ENCODE measurements around the gene CCDC28B. TPM values are rescaled to one million over a fixed set of nuclear protein-coding genes. Genes with fewer than 3 reads are reported as not detected.

CCDC28B gene
- total and polyA plus RNA-seq, 2 donors (not counting 1 experiment from before 2014, with no cell fraction given): 10.1 to 12.4 TPM

DNA sequence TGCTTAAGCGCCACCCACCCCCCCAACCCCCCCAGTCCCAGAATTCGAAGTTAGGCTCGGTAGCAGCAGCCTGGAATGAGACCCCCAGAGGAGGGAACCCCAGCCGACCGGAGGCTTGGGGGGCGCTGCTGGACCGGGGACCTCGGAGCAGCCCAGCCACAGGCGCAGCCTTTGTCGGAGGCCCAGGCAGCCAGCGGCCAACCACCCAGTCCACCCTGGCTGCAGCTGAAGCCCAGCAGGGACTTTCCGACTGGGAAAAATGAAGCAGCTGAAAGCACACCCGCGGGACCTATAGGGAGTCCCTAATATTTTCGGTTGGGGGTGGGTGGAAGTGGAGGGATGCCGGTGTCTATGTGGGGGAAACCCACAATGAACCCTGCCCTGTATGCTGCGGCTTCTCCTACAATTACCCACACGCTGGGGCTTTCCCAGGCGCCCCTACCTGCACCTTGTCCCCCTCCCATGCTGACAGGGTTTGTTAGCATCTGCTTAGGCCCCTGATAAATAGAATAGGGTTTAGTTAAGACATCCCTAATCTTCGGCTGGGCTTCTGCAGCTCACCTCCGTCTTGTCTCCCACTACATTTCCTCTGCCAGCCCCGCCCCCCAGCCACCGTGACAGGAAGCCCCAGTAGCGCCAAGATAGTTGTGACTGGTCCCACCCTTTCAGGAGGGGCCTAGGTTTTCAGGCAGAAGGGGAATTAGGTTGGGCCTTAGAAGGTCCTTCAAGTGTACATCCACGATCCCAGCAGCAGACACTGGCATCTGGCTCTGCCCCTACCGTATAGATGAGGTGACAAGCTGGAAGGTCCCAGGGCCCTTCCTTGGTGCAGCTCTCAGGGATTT is 838 bp downstream of the CCDC28B start:
- peak overlapping the region; percentile 22 for H2AFZ ChIP-seq (ENCODE audit: low read length)
- H3K4me2 ChIP-seq (ENCODE audit: extremely low read depth, insufficient read depth, low read length): peak overlapping the region; percentile 87
- H3K79me2 ChIP-seq (ENCODE audit: control insufficient read depth, insufficient read depth, low read length): no peaks in the 10 kb centered on the region
- H3K27ac ChIP-seq (ENCODE audit: insufficient read depth, low read length): peak overlapping the region; percentile 99
- H3K27me3 ChIP-seq (ENCODE audit: control insufficient read depth, insufficient read depth, low read length): no peaks in the 10 kb centered on the region
- no peaks in the 10 kb centered on the region for H3K9me3 ChIP-seq (ENCODE audit: control insufficient read depth, insufficient read depth, low read depth, low read length)
- peak overlapping the region; percentile 88 for H3K9ac ChIP-seq (ENCODE audit: insufficient read depth, low read length)
- peaks cover 9% of the 10 kb centered on the region for H3K36me3 ChIP-seq (ENCODE audit: control insufficient read depth, insufficient read depth, low read length)
- peak overlapping the region; percentile 66 to 88 (median 82) for H3K4me3 ChIP-seq (replicated peaks in 1 of 4; ENCODE audit: control extremely low read depth in 1 of 4, insufficient read depth in 1 of 4, low read depth in 3 of 4, low read length in 4 of 4)
- H4K20me1 ChIP-seq (ENCODE audit: control insufficient read depth, extremely low read depth, insufficient read depth, low read length): no peaks in the 10 kb centered on the region
- TF ChIP-seq EZH2 (IDR thresholded peaks at IDR 0.05; ENCODE audit: low read length, missing control alignments) (no peak), CTCF (conservative IDR thresholded peaks at IDR 0.05 in 1 of 2, IDR thresholded peaks at IDR 0.05 in 1 of 2; ENCODE audit: low read depth in 1 of 2, low read length in 2 of 2) (no peak)
- H3K4me1 ChIP-seq (ENCODE audit: control insufficient read depth, extremely low read depth, insufficient read depth, low read length): peaks cover 20% of the 10 kb centered on the region
- peak; percentile 46 to 52 for DNase-seq (ENCODE audit: low read depth in 2 of 2)

DNA sequence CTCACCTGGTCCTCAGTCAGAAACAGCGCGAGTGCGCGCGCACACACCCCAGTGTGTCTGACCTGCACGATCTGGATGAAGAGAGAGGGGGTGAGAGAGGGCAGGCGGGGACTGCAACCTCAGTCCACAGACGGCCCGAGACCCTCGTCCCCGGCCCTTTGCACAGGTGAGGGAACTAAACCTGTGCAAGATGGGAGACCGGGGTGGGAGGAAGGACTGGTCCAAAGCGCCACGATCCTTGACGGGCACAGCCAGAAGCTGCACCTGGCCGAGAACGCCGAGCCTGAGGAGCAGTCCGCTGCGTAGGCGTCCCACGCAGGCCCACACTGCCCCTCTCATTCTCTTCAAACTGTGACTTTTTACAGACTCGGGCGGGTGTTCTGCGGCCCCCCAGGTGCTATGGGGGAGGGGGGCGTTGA is 4.6 kb downstream of the CCDC28B start:
- Histone ChIP-seq H3K27ac (ENCODE audit: insufficient read depth, low read length) (peak overlapping the region; percentile 90), H3K79me2 (ENCODE audit: control insufficient read depth, insufficient read depth, low read length) (no peaks in the 10 kb centered on the region), H4K20me1 (ENCODE audit: control insufficient read depth, extremely low read depth, insufficient read depth, low read length) (no peaks in the 10 kb centered on the region), H3K4me2 (ENCODE audit: extremely low read depth, insufficient read depth, low read length) (peak overlapping the region; percentile 99), H2AFZ (ENCODE audit: low read length) (peak overlapping the region; percentile 56), H3K4me1 (ENCODE audit: control insufficient read depth, extremely low read depth, insufficient read depth, low read length) (peaks cover 8% of the 10 kb centered on the region), H3K9ac (ENCODE audit: insufficient read depth, low read length) (peak overlapping the region; percentile 91), H3K27me3 (ENCODE audit: control insufficient read depth, insufficient read depth, low read length) (no peaks in the 10 kb centered on the region), H3K4me3 (replicated peaks in 1 of 4; ENCODE audit: control extremely low read depth in 1 of 4, insufficient read depth in 1 of 4, low read depth in 3 of 4, low read length in 4 of 4) (peak overlapping the region; percentile 76 to 87 (median 82)), H3K9me3 (ENCODE audit: control insufficient read depth, insufficient read depth, low read depth, low read length) (no peaks in the 10 kb centered on the region), H3K36me3 (ENCODE audit: control insufficient read depth, insufficient read depth, low read length) (no peaks in the 10 kb centered on the region)
- no peak for DNase-seq (ENCODE audit: low read depth in 2 of 2)
- TF ChIP-seq EZH2 (IDR thresholded peaks at IDR 0.05; ENCODE audit: low read length, missing control alignments) (no peak), CTCF (conservative IDR thresholded peaks at IDR 0.05 in 1 of 2, IDR thresholded peaks at IDR 0.05 in 1 of 2; ENCODE audit: low read depth in 1 of 2, low read length in 2 of 2) (no peak)

DNA sequence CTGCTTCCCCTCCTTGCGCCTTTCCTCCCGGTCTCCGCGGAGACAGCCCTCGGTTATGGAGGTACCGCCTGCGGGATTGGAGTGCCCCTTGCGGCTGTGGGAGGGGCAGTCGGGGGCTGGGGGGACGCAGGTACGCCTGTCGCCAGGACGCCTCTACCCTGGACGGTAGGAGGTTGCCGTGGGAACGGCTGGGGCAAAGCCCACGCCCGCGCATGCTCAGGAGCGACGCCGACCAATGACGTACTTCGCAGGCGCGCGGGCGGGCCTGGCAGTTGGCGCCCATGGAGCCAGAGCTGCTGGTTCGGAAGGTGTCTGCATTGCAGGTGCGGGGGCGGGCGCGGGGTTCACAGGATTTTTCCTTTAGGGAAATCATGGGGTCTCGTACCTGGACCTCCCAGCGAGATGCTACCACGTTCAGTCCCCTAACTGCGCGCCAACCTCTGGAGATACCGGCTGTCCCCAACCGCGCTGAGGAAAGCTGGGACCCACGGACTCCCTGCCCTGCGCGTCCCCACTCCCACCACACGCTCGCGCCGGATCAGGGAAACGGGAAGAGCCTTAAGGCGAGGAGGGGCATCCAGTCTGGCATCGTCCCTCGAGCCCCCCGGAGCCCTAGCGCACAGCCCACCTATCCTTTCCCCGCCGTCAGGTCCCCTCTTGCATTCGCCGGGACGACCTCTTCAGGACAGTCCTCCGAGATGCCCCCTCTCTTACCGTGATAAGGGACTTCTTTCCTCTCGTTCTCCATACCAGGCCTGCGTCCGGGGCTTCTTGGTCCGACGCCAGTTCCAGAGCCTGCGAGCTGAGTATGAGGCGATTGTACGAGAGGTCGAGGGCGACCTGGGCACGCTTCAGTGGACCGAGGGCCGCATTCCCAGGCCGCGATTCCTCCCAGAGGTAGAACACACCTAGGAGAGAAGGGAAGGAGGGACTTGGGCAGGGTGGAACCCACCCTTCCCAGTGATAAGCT is 5.3 kb downstream of the CCDC28B start, which contains the start of gene IQCC:
TSS of gene IQCC (plus strand) at position 271 of the 970 bp plus-strand sequence. CDS start at position 282, 11 bp downstream.
- H3K27me3 ChIP-seq (ENCODE audit: control insufficient read depth, insufficient read depth, low read length): no peaks in the 10 kb centered on the region
- H3K9ac ChIP-seq (ENCODE audit: insufficient read depth, low read length): peak within 1 kb of the TSS; percentile 91
- no peaks in the 10 kb centered on the region for H3K9me3 ChIP-seq (ENCODE audit: control insufficient read depth, insufficient read depth, low read depth, low read length)
- H4K20me1 ChIP-seq (ENCODE audit: control insufficient read depth, extremely low read depth, insufficient read depth, low read length): no peaks in the 10 kb centered on the region
- H3K79me2 ChIP-seq (ENCODE audit: control insufficient read depth, insufficient read depth, low read length): no peaks in the 10 kb centered on the region
- TF ChIP-seq EZH2 (IDR thresholded peaks at IDR 0.05; ENCODE audit: low read length, missing control alignments): no peak
- TF ChIP-seq CTCF (conservative IDR thresholded peaks at IDR 0.05 in 1 of 2, IDR thresholded peaks at IDR 0.05 in 1 of 2; ENCODE audit: low read depth in 1 of 2, low read length in 2 of 2): no peak
- H2AFZ ChIP-seq (ENCODE audit: low read length): peak within 1 kb of the TSS; percentile 70
- H3K4me2 ChIP-seq (ENCODE audit: extremely low read depth, insufficient read depth, low read length): peak within 1 kb of the TSS; percentile 99
- peak within 1 kb of the TSS; percentile 76 to 87 (median 82) for H3K4me3 ChIP-seq (replicated peaks in 1 of 4; ENCODE audit: control extremely low read depth in 1 of 4, insufficient read depth in 1 of 4, low read depth in 3 of 4, low read length in 4 of 4)
- peak; percentile 74 to 77 for DNase-seq (ENCODE audit: low read depth in 2 of 2)
- H3K27ac ChIP-seq (ENCODE audit: insufficient read depth, low read length): peak within 1 kb of the TSS; percentile 90
- H3K4me1 ChIP-seq (ENCODE audit: control insufficient read depth, extremely low read depth, insufficient read depth, low read length): peaks cover 6% of the 10 kb centered on the region
- no peaks in the 10 kb centered on the region for H3K36me3 ChIP-seq (ENCODE audit: control insufficient read depth, insufficient read depth, low read length)
